ENCODE data around the gene PRR33.

PRR33 gene

DNA sequence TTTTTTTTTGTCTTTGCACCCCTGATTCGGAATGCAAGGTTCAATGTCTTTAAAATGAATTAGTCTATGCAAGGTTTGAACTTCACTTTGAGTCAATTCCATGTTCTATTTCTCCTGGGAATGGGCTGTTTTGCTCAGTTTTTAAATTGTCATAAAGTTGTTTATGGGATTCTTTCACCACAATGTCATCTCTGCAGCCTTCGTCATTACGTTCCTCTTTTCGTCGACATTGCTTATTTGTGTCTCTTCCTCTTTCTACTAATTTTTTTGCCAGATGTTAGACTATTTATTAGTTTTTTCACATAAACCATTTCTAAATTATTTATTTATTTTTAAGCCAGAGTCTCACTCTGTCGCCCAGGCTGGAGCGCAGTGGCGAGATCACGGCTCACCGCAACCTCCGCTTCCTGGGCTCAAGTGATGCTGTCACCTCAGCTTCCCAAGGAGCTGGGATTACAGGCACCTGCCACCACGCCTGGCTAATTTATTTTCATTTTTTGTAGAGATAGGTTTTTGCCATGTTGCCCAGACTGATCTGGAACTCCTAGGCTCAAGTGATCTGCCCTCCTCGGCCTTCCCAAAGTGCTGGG, 20.7 kb upstream of the PRR33 start:
- Mint-ChIP-seq H3K4me3 (no peak overlapping the region), H3K4me1 (ENCODE audit: low read depth) (peaks cover 14% of the 10 kb centered on the region), H3K9me3 (ENCODE audit: low read depth) (no peaks in the 10 kb centered on the region), H3K27ac (no peak overlapping the region), H3K36me3 (no peaks in the 10 kb centered on the region), H3K27me3 (no peaks in the 10 kb centered on the region)

DNA sequence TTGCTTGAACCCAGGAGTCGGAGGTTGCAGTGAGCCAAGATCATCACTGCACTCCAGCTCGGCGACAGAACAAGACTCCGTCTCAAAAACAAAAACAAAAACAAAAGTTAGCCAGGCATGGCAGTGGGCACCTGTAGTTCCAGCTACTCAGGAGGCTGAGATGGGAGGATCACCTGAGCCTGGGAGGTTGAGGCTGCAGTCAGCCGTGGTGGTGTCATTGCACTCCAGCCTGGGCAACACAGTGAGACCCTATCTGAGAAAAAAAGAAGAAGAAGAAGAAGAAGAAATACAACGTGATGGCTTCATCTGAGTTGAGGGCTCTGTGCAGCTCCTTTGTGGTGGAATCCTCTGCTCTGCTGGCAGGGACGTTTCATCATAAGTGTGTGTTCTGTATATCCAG, 17.8 kb upstream of the PRR33 start:
- Mint-ChIP-seq H3K9me3 (ENCODE audit: low read depth) (no peaks in the 10 kb centered on the region), H3K36me3 (no peaks in the 10 kb centered on the region)

DNA sequence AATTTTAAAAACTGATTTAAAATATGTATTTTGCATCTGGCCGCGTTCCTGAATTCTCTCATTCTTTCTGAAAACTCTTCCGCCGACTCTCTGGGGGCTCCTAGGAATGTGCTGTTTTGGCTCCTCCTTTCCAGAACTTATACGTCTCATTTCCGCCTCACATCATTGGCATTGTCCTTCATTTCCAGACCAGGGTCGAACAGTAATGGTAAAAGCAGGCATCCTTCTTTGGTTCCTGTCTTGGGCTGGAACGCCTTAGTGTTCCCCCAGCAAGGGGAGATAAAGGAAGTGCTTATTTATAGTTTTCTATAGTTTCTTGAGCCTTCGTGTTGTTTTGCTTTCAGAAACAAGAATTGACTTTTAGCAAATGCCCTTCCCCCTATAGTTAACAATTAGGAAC, 16.9 kb upstream of the PRR33 start:
- Mint-ChIP-seq H3K4me3 (no peak overlapping the region), H3K27ac (no peak overlapping the region), H3K27me3 (no peaks in the 10 kb centered on the region), H3K36me3 (no peaks in the 10 kb centered on the region), H3K4me1 (ENCODE audit: low read depth) (no peaks in the 10 kb centered on the region), H3K9me3 (ENCODE audit: low read depth) (no peaks in the 10 kb centered on the region)

More for the DNA sequence above, 17.8 kb upstream of the PRR33 start:
- H3K4me3 Mint-ChIP-seq: no peak overlapping the region
- H3K4me1 Mint-ChIP-seq (ENCODE audit: low read depth): peaks cover 2% of the 10 kb centered on the region
- no peaks in the 10 kb centered on the region for H3K27me3 Mint-ChIP-seq
- H3K27ac Mint-ChIP-seq: no peak overlapping the region

- H3K4me3 Mint-ChIP-seq: no peak overlapping the region
- no peaks in the 10 kb centered on the region for H3K9me3 Mint-ChIP-seq (ENCODE audit: low read depth)
- H3K27ac Mint-ChIP-seq: no peak overlapping the region
- no peaks in the 10 kb centered on the region for H3K4me1 Mint-ChIP-seq (ENCODE audit: low read depth)
- no peaks in the 10 kb centered on the region for H3K36me3 Mint-ChIP-seq
- H3K27me3 Mint-ChIP-seq: no peaks in the 10 kb centered on the region
These were observed 15.1 kb upstream of the PRR33 start for GRCh38 chr11:1906611-1907423.

DNA sequence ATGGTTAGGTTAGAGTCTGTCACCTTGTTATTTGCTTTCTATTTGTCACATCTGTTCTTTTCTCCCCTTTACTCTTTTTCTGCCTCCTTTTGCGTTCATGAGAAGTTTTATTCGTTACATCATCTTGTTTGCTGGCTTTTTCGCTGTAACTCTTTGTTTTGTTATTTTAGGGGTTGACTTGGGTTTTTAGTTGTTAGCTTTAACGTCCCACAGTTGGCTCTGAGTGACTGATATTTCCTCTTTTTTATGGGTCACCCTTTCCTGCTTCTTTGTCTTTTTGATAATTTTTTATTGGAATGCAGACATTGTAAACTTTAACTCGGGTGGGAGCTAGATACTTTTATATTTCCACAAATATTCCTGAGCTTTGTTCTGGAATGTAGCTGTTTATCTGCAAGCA, 14.5 kb upstream of the PRR33 start:
- no peaks in the 10 kb centered on the region for H3K36me3 Mint-ChIP-seq
- no peak overlapping the region for H3K27ac Mint-ChIP-seq
- H3K4me3 Mint-ChIP-seq: no peak overlapping the region
- H3K27me3 Mint-ChIP-seq: peaks cover 2% of the 10 kb centered on the region
- no peaks in the 10 kb centered on the region for H3K4me1 Mint-ChIP-seq (ENCODE audit: low read depth)
- no peaks in the 10 kb centered on the region for H3K9me3 Mint-ChIP-seq (ENCODE audit: low read depth)

DNA sequence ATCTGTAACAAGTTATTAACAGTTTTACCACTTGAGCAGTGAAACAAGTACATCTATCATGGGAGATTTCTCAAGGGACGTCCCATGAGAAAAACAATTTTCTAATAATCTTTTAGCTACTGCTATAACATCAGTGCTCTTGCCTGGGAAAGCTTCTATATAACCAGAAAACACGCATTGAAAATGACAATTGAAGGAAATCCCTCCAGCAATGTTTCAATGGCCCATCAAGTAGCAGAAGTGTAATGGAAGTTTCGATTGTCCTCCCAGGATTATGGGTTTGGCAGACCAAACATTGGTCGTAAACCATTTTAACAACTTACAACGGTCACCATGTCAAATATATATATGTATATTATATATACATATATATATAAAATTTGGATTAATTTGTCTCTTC, 8.0 kb upstream of the PRR33 start:
- Mint-ChIP-seq H3K4me3 (no peak overlapping the region), H3K27me3 (peaks cover 12% of the 10 kb centered on the region), H3K36me3 (no peaks in the 10 kb centered on the region)

GRCh38 chr11:1899090-1899489, 7.4 kb upstream of the PRR33 start:
- peaks cover 12% of the 10 kb centered on the region for H3K27me3 Mint-ChIP-seq
- no peaks in the 10 kb centered on the region for H3K36me3 Mint-ChIP-seq
- H3K27ac Mint-ChIP-seq: no peak overlapping the region
- no peak overlapping the region for H3K4me3 Mint-ChIP-seq
- no peaks in the 10 kb centered on the region for H3K9me3 Mint-ChIP-seq (ENCODE audit: low read depth)
- H3K4me1 Mint-ChIP-seq (ENCODE audit: low read depth): no peaks in the 10 kb centered on the region

More for the DNA sequence above, 8.0 kb upstream of the PRR33 start:
- no peaks in the 10 kb centered on the region for H3K4me1 Mint-ChIP-seq (ENCODE audit: low read depth)
- no peaks in the 10 kb centered on the region for H3K9me3 Mint-ChIP-seq (ENCODE audit: low read depth)
- H3K27ac Mint-ChIP-seq: no peak overlapping the region

DNA sequence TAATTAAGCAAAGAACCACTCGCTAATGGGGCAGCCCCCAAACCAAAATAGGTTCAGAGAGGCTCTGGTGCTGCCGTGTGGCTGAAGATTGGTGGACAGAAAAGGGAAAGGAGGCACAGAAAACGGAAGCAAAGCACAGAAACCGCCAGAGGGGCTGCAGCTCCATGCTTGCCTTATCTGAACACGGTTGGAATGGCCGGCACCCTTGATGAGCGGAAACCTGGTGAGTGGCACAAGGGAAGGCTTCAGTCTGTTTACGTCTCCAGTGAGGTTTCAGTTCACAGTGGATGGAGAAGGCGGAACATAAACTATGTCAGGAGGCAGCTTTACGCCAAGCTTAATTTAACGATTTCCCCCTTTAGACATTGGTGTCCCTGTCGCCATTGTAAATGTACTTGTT, 5.2 kb upstream of the PRR33 start:
- Mint-ChIP-seq H3K27me3 (peaks cover 12% of the 10 kb centered on the region), H3K9me3 (ENCODE audit: low read depth) (no peaks in the 10 kb centered on the region), H3K4me3 (no peak overlapping the region), H3K27ac (no peak overlapping the region), H3K4me1 (ENCODE audit: low read depth) (peaks cover 14% of the 10 kb centered on the region), H3K36me3 (no peaks in the 10 kb centered on the region)

DNA sequence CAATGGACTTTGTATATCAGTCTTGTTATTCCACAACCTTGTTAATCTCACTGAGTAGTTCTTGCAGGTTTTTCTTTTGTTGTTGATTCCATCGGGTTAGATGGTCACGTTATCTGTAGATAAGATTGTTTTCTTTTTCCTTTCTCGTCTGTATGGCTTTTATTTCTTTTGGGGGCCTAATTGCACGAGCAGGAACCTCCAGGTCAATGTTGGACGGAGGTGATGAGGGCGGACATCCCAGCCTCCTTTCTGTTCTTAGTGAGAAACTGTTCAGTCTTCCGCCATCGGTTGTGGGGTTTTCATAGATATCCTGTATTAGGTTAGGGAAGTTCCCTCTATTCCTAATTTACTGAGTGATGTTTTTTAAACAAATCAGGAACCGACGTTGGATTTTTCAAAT, 4.8 kb upstream of the PRR33 start:
- Mint-ChIP-seq H3K36me3 (no peaks in the 10 kb centered on the region), H3K27me3 (peaks cover 12% of the 10 kb centered on the region), H3K9me3 (ENCODE audit: low read depth) (no peaks in the 10 kb centered on the region), H3K27ac (no peak overlapping the region), H3K4me3 (no peak overlapping the region), H3K4me1 (ENCODE audit: low read depth) (peaks cover 15% of the 10 kb centered on the region)

DNA sequence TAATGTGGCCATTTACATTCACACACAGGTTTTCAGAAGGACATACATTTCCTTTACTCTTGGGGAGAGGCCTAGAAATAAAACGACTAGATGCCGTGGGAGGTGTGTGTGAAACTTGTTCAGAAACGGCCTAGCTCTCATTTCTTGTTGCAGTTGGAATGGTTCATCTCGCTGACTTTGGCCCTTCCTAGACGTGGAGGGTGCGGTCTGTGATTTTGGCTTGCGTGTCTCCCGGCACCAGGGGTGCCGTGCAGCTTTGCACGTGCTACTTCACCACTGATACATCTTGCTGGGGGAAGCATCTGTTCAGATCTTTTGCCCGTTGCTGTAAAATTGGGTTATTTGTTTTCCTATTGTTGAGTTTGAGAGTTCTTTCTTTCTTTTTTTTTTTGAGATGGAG, 3.1 kb upstream of the PRR33 start:
- Mint-ChIP-seq H3K4me1 (ENCODE audit: low read depth) (peaks cover 27% of the 10 kb centered on the region), H3K27ac (no peak overlapping the region), H3K36me3 (no peaks in the 10 kb centered on the region), H3K9me3 (ENCODE audit: low read depth) (no peaks in the 10 kb centered on the region), H3K4me3 (no peak overlapping the region), H3K27me3 (peaks cover 6% of the 10 kb centered on the region)

- no peaks in the 10 kb centered on the region for H3K9me3 Mint-ChIP-seq (ENCODE audit: low read depth)
- no peaks in the 10 kb centered on the region for H3K36me3 Mint-ChIP-seq
- peaks cover 30% of the 10 kb centered on the region for H3K4me1 Mint-ChIP-seq (ENCODE audit: low read depth)
- H3K27ac Mint-ChIP-seq: no peak overlapping the region
- H3K4me3 Mint-ChIP-seq: peak overlapping the region; percentile 30
- H3K27me3 Mint-ChIP-seq: peaks cover 6% of the 10 kb centered on the region
These were observed 2.1 kb upstream of the PRR33 start for GRCh38 chr11:1893581-1894359.

DNA sequence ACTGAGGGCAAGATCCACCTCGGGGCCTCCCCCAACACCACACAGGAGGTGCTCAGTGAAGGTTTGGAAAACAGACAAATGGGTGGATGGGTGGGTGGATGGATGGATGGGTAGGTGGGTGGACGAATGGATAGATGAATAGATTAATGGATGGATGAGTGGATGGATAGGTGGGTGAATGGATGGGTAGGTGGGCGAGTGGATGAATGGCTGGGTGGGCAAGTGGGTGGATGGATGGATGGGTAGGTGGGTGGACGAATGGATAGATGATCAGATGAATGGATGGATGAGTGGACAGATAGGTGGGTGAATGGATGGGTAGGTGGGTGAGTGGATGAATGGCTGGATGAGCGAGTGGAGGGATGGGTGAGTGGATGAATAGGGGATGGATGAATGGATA, 863 bp upstream of the PRR33 start:
- peaks cover 37% of the 10 kb centered on the region for H3K4me1 Mint-ChIP-seq (ENCODE audit: low read depth)
- no peak overlapping the region for H3K27ac Mint-ChIP-seq
- H3K9me3 Mint-ChIP-seq (ENCODE audit: low read depth): no peaks in the 10 kb centered on the region

DNA sequence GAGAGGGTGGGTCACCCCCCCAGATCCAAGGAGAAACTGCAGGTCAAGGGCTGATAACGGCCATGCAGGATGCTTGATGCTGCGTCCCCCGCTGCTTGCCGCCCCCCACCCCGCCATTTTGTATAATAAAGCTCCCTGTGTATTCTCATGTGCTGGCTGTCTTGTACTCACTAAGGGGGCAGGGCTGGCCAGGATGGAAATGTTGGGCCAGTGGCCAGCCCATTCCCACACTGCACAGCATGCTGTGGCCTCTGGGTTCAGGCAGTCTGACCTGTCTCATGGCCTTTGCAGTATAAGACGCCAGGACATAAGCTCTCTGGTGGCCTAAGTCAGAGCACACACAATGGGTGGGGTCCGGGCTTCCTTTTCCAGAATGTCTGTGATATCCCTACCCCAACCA, 421 bp upstream of the PRR33 start:
- no peaks in the 10 kb centered on the region for H3K36me3 Mint-ChIP-seq
- peak overlapping the region; percentile 42 for H3K4me3 Mint-ChIP-seq
- H3K27me3 Mint-ChIP-seq: no peaks in the 10 kb centered on the region
- H3K27ac Mint-ChIP-seq: no peak overlapping the region
- peaks cover 37% of the 10 kb centered on the region for H3K4me1 Mint-ChIP-seq (ENCODE audit: low read depth)
- H3K9me3 Mint-ChIP-seq (ENCODE audit: low read depth): no peaks in the 10 kb centered on the region

More for the DNA sequence above, 863 bp upstream of the PRR33 start:
- H3K36me3 Mint-ChIP-seq: no peaks in the 10 kb centered on the region
- H3K4me3 Mint-ChIP-seq: no peak overlapping the region
- H3K27me3 Mint-ChIP-seq: peaks cover 1% of the 10 kb centered on the region

- H3K9me3 Mint-ChIP-seq (ENCODE audit: low read depth): no peaks in the 10 kb centered on the region
- peaks cover 37% of the 10 kb centered on the region for H3K4me1 Mint-ChIP-seq (ENCODE audit: low read depth)
- peak overlapping the region; percentile 86 for H3K27ac Mint-ChIP-seq
- H3K4me3 Mint-ChIP-seq: peak overlapping the region; percentile 80
- no peaks in the 10 kb centered on the region for H3K27me3 Mint-ChIP-seq
- H3K36me3 Mint-ChIP-seq: no peaks in the 10 kb centered on the region
These were observed 552 bp downstream of the PRR33 start for GRCh38 chr11:1890856-1891830.
